Activated naive CD4-positive, alpha-beta T cell treated with anti-CD3 and anti-CD28 coated beads for 36 hours (primary cell): ENCODE data around the gene IGF1R. TPM values are rescaled to one million over a fixed set of nuclear protein-coding genes. Genes with fewer than 3 reads are reported as not detected.

Experiments
- CTCF ChIA-PET: fragments of 350-600 bp; sonication (Branson Sonifier 250); formaldehyde crosslinking; loops from one replicate; lab custom pipeline; 2021; ENCODE audit warnings: antibody characterized with exemption; lab: Charles Lee
- DNase-seq: peaks from one replicate; pipeline ENCODE4 v3.0.0-alpha.2; 2020
- H3K27ac Mint-ChIP-seq: one replicate; pipeline ENCODE4 v1.8.0; 2021; ENCODE audit warnings: mild to moderate bottlenecking, mixed read lengths
- H3K27me3 Mint-ChIP-seq: one replicate; pipeline ENCODE4 v1.8.0; 2021; ENCODE audit warnings: low read depth, mixed read lengths
- H3K36me3 Mint-ChIP-seq: one replicate; pipeline ENCODE4 v1.8.0; 2021; ENCODE audit warnings: low read depth, mixed read lengths
- H3K4me1 Mint-ChIP-seq: one replicate; pipeline ENCODE4 v1.8.0; 2021; ENCODE audit warnings: low read depth, mixed read lengths
- H3K4me3 Mint-ChIP-seq: one replicate; pipeline ENCODE4 v1.8.0; 2021; ENCODE audit warnings: mild to moderate bottlenecking, moderate library complexity, mixed read lengths
- H3K9me3 Mint-ChIP-seq: one replicate; pipeline ENCODE4 v1.8.0; 2021; ENCODE audit warnings: mixed read lengths
- intact Hi-C: fragments of 100-400 bp; cut with micrococcal nuclease; formaldehyde crosslinking; loops from one replicate; pipeline ENCODE4 v1.15.1; 2023
- total RNA-seq, 2 experiments: library from RNA; stranded (reverse); gene quantifications; one replicate each; pipeline ENCODE4 v1.2.3, GENCODE V29; 2021

The IGF1R gene
- total RNA-seq, 2 experiments from 2014 or later = 25.6 to 26.6 TPM

- CTCF ChIA-PET = interaction anchor here (2.6 kb wide), 1 partner anchor 22 kb away, joined by 7 read pairs; no protein-coding TSS in a partner anchor
- intact Hi-C loops = no loop called here
- Mint-ChIP-seq H3K27me3 (no peaks in the 10 kb centered on the region), H3K9me3 (no peaks in the 10 kb centered on the region), H3K27ac (no peak overlapping the region), H3K4me1 (peaks cover 61% of the 10 kb centered on the region), H3K4me3 (no peak overlapping the region), H3K36me3 (no peaks in the 10 kb centered on the region)
- DNase-seq = no peak
These were observed 212.1 kb downstream of the IGF1R start for GRCh38 chr15:98860281-98861041.

GRCh38 chr15:98861188-98861587 lies 212.8 kb downstream of the IGF1R start:
- Mint-ChIP-seq H3K27me3 (no peaks in the 10 kb centered on the region), H3K36me3 (no peaks in the 10 kb centered on the region), H3K9me3 (no peaks in the 10 kb centered on the region), H3K4me3 (no peak overlapping the region), H3K4me1 (peaks cover 63% of the 10 kb centered on the region), H3K27ac (no peak overlapping the region)
- CTCF ChIA-PET = interaction anchor here (2.6 kb wide), 1 partner anchor 21 kb away, joined by 7 read pairs; no protein-coding TSS in a partner anchor
- DNase-seq = no peak
- intact Hi-C loops = no loop called here

GRCh38 chr15:98863983-98864382 lies 215.6 kb downstream of the IGF1R start:
- intact Hi-C loops = no loop called here
- no peaks in the 10 kb centered on the region for H3K36me3 Mint-ChIP-seq

GRCh38 chr15:98865397-98866339 lies 217.3 kb downstream of the IGF1R start:
- Mint-ChIP-seq H3K36me3 (no peaks in the 10 kb centered on the region), H3K27me3 (no peaks in the 10 kb centered on the region), H3K9me3 (no peaks in the 10 kb centered on the region), H3K27ac (peak overlapping the region; percentile 85), H3K4me3 (peak overlapping the region; percentile 69), H3K4me1 (peaks cover 46% of the 10 kb centered on the region)
- DNase-seq = peak; percentile 71
- CTCF ChIA-PET = interaction anchor here (2.0 to 2.1 kb wide), 2 partner anchors 16 to 87 kb away, joined by 8 to 11 read pairs; no protein-coding TSS in a partner anchor
- intact Hi-C loops = no loop called here

More at GRCh38 chr15:98863983-98864382, 215.6 kb downstream of the IGF1R start:
- no peak overlapping the region for H3K27ac Mint-ChIP-seq
- CTCF ChIA-PET = interaction anchor here (2.1 kb wide), 1 partner anchor 85 kb away, joined by 8 read pairs; no protein-coding TSS in a partner anchor
- H3K9me3 Mint-ChIP-seq = no peaks in the 10 kb centered on the region
- no peak for DNase-seq
- H3K4me3 Mint-ChIP-seq = no peak overlapping the region
- peaks cover 60% of the 10 kb centered on the region for H3K4me1 Mint-ChIP-seq
- no peaks in the 10 kb centered on the region for H3K27me3 Mint-ChIP-seq

GRCh38 chr15:98866511-98866910 lies 218.2 kb downstream of the IGF1R start:
- H3K4me1 Mint-ChIP-seq = peaks cover 42% of the 10 kb centered on the region
- H3K27ac Mint-ChIP-seq = peak overlapping the region; percentile 85
- H3K4me3 Mint-ChIP-seq = peak overlapping the region; percentile 69
- peaks cover 3% of the 10 kb centered on the region for H3K9me3 Mint-ChIP-seq
- peaks cover 3% of the 10 kb centered on the region for H3K36me3 Mint-ChIP-seq
- H3K27me3 Mint-ChIP-seq = no peaks in the 10 kb centered on the region
- CTCF ChIA-PET = interaction anchor here (0.6 to 2.0 kb wide), 4 partner anchors 9 to 187 kb away, joined by 3 to 11 read pairs (median 4); no protein-coding TSS in a partner anchor
- DNase-seq = no peak
- intact Hi-C loops = no loop called here

GRCh38 chr15:98868564-98868963 lies 220.2 kb downstream of the IGF1R start:
- intact Hi-C loops = no loop called here
- H3K27me3 Mint-ChIP-seq = no peaks in the 10 kb centered on the region
- CTCF ChIA-PET = interaction anchor here (1.2 kb wide), 1 partner anchor 207 kb away, joined by 3 read pairs; no protein-coding TSS in a partner anchor
- H3K4me1 Mint-ChIP-seq = peaks cover 41% of the 10 kb centered on the region
- DNase-seq = no peak
- no peak overlapping the region for H3K4me3 Mint-ChIP-seq
- H3K36me3 Mint-ChIP-seq = peaks cover 4% of the 10 kb centered on the region
- H3K27ac Mint-ChIP-seq = no peak overlapping the region
- peaks cover 5% of the 10 kb centered on the region for H3K9me3 Mint-ChIP-seq

GRCh38 chr15:98870788-98871187 lies 222.4 kb downstream of the IGF1R start:
- no peak for DNase-seq
- CTCF ChIA-PET = interaction anchor here (4.3 kb wide), 1 partner anchor 11 kb away, joined by 22 read pairs; no protein-coding TSS in a partner anchor
- no peak overlapping the region for H3K27ac Mint-ChIP-seq
- H3K4me3 Mint-ChIP-seq = no peak overlapping the region
- intact Hi-C loops = no loop called here
- no peaks in the 10 kb centered on the region for H3K27me3 Mint-ChIP-seq
- peaks cover 5% of the 10 kb centered on the region for H3K9me3 Mint-ChIP-seq
- H3K4me1 Mint-ChIP-seq = peaks cover 56% of the 10 kb centered on the region
- H3K36me3 Mint-ChIP-seq = peaks cover 4% of the 10 kb centered on the region

- CTCF ChIA-PET = interaction anchor here (0.6 to 4.3 kb wide), 5 partner anchors 9 to 204 kb away, joined by 3 to 22 read pairs (median 4); no protein-coding TSS in a partner anchor
- DNase-seq = no peak
- no peak overlapping the region for H3K27ac Mint-ChIP-seq
- peaks cover 5% of the 10 kb centered on the region for H3K9me3 Mint-ChIP-seq
- H3K27me3 Mint-ChIP-seq = no peaks in the 10 kb centered on the region
- peaks cover 50% of the 10 kb centered on the region for H3K4me1 Mint-ChIP-seq
- intact Hi-C loops = no loop called here
- no peak overlapping the region for H3K4me3 Mint-ChIP-seq
- peaks cover 4% of the 10 kb centered on the region for H3K36me3 Mint-ChIP-seq
These were observed 224.4 kb downstream of the IGF1R start for GRCh38 chr15:98872774-98873173.

GRCh38 chr15:98873441-98874218 lies 225.3 kb downstream of the IGF1R start:
- CTCF ChIA-PET = interaction anchor here (0.6 to 4.3 kb wide), 7 partner anchors 8 to 350 kb away, joined by 3 to 22 read pairs (median 4); no protein-coding TSS in a partner anchor
- intact Hi-C loops = no loop called here
- H3K27me3 Mint-ChIP-seq = no peaks in the 10 kb centered on the region

GRCh38 chr15:98874370-98874769 lies 226.0 kb downstream of the IGF1R start:
- peaks cover 5% of the 10 kb centered on the region for H3K9me3 Mint-ChIP-seq
- intact Hi-C loops = no loop called here
- H3K27me3 Mint-ChIP-seq = no peaks in the 10 kb centered on the region
- H3K27ac Mint-ChIP-seq = no peak overlapping the region
- H3K4me1 Mint-ChIP-seq = peaks cover 43% of the 10 kb centered on the region
- DNase-seq = no peak
- H3K36me3 Mint-ChIP-seq = peaks cover 4% of the 10 kb centered on the region
- CTCF ChIA-PET = interaction anchor here (0.6 to 4.3 kb wide), 4 partner anchors 7 to 351 kb away, joined by 3 to 22 read pairs (median 4); no protein-coding TSS in a partner anchor
- H3K4me3 Mint-ChIP-seq = no peak overlapping the region

More at GRCh38 chr15:98873441-98874218, 225.3 kb downstream of the IGF1R start:
- peaks cover 5% of the 10 kb centered on the region for H3K9me3 Mint-ChIP-seq
- DNase-seq = peak; percentile 17
- H3K4me3 Mint-ChIP-seq = no peak overlapping the region
- peaks cover 4% of the 10 kb centered on the region for H3K36me3 Mint-ChIP-seq
- no peak overlapping the region for H3K27ac Mint-ChIP-seq
- H3K4me1 Mint-ChIP-seq = peaks cover 46% of the 10 kb centered on the region

GRCh38 chr15:98874773-98875172 lies 226.4 kb downstream of the IGF1R start:
- H3K4me1 Mint-ChIP-seq = peaks cover 43% of the 10 kb centered on the region
- intact Hi-C loops = no loop called here
- H3K4me3 Mint-ChIP-seq = no peak overlapping the region
- CTCF ChIA-PET = interaction anchor here (0.6 to 4.3 kb wide), 5 partner anchors 7 to 351 kb away, joined by 3 to 22 read pairs (median 3); no protein-coding TSS in a partner anchor
- no peak overlapping the region for H3K27ac Mint-ChIP-seq
- peaks cover 5% of the 10 kb centered on the region for H3K9me3 Mint-ChIP-seq
- H3K36me3 Mint-ChIP-seq = peaks cover 4% of the 10 kb centered on the region
- no peak for DNase-seq
- no peaks in the 10 kb centered on the region for H3K27me3 Mint-ChIP-seq
